HG03571 (cell line): ENCODE data around the gene TAF8.

ENCODE experiments used
- ATAC-seq: cut with Tn5 transposase; IDR thresholded peaks from one replicate; pipeline ENCODE4 v1.9.1; 2021; ENCODE audit not compliant: unreplicated experiment

The TAF8 gene

DNA sequence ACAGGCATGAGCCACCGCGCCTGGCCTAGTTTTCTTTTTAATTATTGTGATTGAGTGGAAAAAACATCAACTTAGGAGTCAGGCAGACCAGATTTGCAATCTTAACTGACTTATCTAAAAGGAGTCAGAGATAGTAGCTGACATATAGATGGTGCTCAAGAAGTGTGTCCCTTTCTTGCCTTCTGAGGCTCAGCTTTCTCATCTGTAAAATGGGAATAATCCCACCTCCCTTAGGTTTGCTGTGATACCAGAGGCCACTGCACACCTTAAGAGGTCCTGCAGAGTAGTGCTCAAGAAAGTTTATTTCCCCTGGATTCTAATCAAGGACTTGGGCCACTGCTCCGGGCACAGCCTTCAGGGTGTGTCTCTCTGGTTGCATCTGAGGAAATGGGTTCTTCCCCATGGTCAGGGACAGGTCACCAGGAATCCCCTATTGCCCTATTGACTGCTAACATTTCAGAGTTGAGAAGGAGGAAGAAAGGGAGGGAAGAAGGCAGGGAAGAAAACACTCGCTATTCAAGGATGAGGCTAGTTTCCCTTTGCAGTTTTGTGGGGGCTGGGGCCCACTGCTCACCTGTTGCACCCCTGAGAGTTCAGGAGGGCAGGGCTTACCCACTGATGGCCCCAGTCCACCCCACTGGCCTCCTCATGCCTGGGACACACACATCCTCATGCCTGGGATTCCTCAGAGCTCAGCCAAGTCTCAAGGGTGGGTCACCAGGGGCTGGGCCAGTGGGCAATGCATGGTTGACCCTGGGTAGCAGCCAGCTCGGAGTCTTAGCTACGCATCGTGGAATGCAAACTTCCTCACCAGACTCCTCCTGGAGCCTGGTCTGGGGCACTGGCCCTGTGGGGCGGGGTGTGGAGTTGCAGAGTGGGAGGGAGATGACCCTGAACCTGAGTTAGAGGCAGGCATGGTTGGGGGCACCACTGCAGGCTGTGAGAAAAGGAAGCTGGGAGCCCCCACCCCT lies 70.9 kb downstream of the TAF8 start:
- ATAC-seq, result no peak

DNA sequence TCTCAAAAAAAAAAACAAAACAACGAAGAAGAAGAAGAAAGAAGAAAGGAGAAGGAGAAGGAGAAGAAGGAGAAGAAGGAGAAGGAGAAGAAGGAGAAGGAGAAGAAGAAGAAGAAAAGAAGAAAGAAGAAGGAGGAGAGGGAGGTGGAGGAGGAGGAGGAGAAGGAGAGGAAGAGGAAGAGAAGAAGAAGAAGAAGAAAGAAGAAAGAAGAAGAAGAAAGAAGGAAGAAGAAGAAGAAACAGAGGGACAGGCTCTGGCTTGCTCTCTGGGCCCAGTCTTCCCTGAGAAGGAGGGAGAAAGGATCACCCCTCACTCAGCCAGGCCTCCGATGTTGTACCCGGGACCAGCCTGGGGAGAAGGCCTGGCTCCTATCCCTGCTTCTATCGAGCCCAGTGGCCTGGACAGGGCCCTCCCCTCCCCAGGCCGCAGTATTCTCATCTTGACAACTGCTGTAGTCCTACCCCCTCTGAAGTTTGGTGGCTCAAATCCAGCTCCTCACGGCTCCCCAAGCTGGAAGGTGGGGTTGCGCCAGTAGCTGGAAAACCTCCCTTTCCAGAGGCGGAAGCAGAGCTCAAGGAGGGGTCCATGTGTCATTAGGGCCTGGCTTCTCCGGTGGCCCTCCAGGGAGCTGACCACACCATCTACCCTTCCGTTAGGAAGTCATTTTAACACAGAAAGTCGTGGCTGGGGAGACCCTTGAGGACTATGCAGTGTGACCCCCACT lies 73.2 kb downstream of the TAF8 start:
- ATAC-seq, result no peak

DNA sequence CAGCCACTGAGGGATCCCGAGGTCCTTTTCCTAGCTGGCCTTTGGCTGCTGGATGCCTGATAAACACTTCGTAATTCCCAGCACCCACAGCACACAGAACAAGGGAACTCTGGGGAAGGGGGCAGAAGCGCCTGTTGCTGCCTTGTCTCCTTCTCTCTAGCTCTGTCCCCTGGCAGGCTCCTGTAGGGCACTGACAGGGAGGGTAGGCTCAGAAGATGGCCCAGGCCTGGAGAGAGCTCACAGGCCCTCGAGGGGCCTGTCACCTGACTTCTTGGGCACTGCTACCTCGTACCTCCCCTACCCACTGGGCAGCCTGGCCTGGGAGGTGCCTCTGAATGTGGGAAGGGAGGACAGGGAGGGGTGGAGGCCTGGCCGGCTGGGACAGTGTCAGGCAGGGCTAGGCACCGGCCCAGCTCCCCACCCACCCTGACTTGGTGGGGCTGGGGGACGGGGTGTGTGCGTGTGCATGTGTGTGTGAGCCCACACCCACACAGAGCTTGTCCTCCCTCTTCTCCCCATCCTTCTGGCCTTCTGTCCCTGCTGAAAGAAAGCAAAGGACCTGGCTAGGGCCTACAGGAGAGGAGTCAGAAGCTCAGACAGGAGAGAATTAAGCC lies 74.0 kb downstream of the TAF8 start:
- no peak for ATAC-seq

DNA sequence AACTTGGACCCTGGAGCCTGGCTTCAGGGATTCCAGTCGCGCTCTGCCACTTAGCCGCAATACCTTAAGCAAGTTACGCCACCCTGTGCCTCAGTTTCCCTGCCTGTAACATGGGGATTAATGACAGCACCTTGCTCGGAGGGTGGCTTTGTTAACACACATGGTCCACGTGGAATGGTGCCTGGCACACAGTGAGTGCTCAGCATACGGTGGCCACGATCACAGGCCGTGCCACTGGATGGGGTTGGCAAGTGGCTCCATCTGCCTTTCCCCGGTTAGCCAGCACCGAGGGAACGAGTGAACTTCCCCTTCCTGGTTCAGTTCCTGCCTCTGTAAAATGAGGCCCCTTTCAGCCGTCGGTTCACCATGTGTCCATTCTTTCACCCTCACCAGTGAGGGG lies 74.9 kb downstream of the TAF8 start:
- no peak for ATAC-seq

DNA sequence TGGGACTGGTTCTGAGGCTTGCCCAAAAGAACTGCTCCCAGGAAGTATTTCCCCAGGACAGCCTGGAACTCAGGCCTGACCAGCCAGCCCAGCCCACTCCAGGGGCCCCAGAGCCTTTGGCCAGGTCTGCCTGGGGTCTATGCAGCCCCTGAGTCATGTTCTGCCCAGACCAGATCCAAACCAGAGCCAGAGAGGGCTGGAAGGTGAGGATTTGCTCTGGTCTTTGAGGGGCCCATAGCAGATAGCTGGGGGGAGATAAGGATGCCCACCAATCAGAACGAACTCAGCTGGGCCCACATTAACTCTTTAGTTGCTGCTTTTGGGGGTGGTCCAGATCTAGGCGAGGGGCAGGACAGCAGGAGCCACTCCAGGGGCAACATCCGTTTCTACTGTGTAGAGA lies 75.3 kb downstream of the TAF8 start:
- ATAC-seq, result no peak

DNA sequence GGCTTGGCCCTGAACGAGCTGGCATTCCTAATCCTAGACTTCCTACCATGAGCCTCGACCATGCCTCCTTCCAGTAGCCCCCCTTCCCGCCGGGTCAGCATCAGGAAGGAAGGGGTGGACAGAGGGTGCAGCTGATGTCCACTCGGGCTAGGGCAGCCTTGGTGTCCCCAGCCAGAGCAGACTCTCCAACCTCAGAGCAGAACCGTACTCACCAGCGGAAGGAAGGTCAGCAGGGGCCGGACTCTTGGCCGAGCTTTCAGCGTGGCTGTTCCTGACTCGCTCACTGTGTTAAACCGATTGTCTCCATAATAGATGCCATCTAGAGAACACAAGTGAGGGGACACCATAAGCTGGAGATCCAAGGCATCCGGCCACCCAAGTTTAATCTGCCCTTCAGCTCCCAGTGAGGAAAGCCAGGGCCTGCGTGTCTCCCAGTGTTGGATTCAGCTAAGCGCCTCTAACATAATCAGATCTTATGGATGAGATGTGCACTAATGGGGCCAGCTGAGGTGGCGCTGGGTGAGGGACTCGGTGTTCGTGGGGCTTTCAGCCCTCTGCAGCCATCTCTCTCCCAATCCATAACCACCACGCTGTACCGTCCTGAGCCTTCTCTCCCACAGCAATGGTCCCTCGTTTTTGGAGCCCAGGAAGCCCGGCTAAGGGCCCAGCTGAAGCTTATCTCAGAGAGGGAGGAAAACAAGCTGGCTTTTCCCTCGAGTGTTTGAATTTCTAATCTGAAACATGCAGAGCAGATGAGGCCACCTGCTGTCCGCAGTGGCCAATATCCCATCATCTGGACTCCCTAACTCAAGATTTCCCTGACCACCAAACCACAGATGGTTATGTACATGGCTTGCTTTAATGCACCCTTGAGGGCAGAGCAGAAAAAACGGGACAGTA lies 78.4 kb downstream of the TAF8 start:
- no peak for ATAC-seq

DNA sequence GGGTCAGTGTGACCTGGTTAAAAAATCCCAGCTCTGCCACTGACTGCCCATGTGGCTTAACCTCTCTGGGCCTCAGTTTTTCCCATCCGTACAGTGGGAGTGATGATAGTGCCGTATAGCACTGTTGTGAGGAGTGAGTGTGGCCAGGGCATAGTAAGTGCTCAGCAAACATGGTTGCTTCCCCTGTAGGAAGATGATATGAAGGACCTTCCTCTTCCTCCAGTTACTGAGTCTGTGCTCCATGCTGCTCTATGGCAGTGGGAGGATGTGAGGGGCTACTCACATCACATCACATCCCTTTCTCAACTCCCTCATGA lies 79.0 kb downstream of the TAF8 start:
- ATAC-seq, result no peak

DNA sequence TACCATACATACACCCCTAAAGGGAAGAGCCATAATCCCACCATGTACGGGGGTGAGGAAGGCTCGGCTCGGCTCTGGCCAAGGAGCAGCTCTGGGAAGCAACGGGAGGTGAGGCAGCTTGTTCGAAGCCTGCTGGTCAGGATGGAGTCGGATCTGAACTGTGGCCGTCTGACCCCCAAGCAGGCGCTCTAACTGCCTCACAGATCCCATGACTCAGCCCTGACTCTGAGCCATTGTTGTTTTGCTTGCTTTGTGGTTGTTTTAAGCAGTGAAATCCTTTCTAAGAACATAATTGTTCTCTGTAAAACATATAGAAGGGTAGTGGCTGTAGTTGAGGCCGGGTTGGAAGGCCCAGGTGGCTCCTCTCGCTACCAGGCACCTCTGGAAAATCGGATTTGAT lies 81.2 kb downstream of the TAF8 start:
- ATAC-seq, result no peak

DNA sequence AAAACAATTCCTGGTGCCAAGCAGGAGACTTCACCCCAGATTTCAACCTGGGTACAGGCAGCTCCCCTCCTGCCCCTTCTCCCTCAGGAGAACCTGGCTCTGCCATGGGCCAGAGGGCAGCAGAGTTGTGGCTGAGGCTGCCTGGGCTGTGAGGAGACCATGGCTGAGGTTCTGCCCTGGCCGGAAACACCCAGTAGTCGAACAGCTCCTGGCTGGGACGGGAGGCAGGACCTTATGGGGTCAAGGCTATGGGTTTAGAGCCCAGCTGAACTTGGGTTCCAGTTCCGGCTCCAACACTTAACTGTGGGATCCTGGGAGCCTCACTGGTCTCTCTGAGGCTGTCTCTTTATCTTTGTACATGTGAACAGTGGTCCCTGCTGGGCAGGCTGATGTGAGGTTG lies 83.6 kb downstream of the TAF8 start:
- ATAC-seq, result no peak

DNA sequence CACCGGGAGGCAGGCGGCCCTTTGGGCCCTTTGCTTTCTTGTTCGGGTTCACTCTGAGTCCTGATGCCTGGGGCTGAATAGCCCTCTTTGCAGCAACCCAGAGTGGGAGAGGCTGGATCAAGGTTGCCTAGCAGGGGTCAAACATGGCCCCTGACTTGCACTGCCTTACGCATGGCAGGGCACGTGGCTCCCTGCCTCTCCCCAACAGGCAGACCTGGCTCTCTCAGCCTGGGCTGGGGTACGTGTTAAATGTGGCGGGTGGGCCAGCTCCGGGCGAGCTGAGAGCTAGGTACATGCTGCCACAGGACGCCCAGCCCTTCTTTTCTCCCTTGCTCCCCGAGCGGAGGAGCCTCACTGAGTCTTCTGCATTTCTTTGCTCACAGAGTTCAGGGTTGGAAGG lies 84.8 kb downstream of the TAF8 start:
- ATAC-seq, result no peak

DNA sequence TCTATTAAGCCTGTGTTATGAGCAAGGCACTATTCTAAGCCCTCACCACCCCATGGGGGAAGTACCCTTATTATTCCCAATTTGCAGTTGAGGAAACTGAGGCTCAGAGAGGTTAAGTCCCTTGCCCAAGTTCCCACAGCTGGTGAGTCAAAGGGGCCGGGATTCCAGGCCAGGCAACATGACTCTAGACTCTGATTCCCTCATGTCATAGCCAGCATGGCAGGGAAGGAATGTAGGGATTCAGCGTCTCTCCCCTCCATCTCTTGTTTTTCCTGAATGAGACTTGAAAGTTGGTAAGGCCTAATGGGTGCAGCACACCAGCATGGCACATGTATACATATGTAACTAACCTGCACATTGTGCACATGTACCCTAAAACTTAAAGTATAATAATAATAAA lies 85.4 kb downstream of the TAF8 start:
- no peak for ATAC-seq

DNA sequence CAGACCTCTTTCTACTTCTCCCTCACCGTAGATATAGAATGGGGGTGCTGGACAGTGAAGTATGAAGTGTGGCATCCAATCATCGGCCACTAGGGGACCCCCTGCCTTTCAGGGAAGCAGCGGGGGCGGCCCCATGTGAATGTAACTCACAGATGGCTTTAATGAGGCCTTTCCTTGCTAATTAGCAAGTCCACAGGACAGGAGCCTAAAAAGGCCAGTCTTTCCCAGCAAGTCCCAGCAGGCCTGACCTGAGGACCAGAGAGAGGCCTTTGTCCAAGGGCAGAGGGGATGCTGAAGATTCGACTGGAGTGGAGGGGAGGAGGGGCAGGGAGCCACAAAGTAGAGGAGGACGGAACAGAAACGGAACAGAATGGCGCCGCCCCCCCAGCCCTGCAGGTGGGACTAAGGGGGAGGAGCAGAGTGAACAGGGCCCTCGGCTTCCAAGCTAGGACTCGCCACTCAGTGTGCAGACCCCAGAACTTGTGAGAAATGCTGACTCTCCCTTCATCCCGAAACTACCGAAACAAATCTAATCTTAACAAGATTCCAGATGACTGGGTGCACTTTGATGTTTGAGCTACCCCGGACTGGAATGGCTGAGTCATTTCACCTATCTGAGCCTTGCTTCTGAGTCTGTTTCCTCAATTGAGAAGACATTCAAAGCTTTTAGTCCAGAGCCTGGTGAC lies 86.3 kb downstream of the TAF8 start:
- no peak for ATAC-seq
